ENCODE results near the gene PLK5.

GRCh38 chr19:1572795-1573194 lies 48.9 kb downstream of the PLK5 start:
- TF ChIP-seq, protein P1, sequence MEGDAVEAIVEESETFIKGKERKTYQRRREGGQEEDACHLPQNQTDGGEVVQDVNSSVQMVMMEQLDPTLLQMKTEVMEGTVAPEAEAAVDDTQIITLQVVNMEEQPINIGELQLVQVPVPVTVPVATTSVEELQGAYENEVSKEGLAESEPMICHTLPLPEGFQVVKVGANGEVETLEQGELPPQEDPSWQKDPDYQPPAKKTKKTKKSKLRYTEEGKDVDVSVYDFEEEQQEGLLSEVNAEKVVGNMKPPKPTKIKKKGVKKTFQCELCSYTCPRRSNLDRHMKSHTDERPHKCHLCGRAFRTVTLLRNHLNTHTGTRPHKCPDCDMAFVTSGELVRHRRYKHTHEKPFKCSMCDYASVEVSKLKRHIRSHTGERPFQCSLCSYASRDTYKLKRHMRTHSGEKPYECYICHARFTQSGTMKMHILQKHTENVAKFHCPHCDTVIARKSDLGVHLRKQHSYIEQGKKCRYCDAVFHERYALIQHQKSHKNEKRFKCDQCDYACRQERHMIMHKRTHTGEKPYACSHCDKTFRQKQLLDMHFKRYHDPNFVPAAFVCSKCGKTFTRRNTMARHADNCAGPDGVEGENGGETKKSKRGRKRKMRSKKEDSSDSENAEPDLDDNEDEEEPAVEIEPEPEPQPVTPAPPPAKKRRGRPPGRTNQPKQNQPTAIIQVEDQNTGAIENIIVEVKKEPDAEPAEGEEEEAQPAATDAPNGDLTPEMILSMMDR (conservative IDR thresholded peaks at IDR 0.05; ENCODE audit: low read length): no peak
- TF ChIP-seq EZH2phosphoT487 (IDR thresholded peaks at IDR 0.05; ENCODE audit: borderline replicate concordance): no peak
